Panc1 (cell line): ENCODE data around the gene SCN2A. TPM values are rescaled to one million over a fixed set of nuclear protein-coding genes. Genes with fewer than 3 reads are reported as not detected.

Experiments used
- ATAC-seq: fragments of 200-7000 bp; cut with Tn5 transposase; 2 replicates; pipeline ENCODE4 v1.9.1; 2020; ENCODE audit warnings: mild to moderate bottlenecking, moderate library complexity
- BruUV-seq: library from RNA; stranded (reverse); fragments of 400-500 nt; replicated peaks from 2 replicates; lab custom pipeline; 2021; lab: Mats Ljungman, UMichigan
- CTCF ChIA-PET: fragments of 300-600 bp; sonication (Branson Sonifier 250); formaldehyde crosslinking; loops from one replicate; lab custom pipeline; 2022; ENCODE audit warnings: antibody characterized with exemption; lab: Charles Lee
- POLR2A ChIA-PET: fragments of 300-600 bp; sonication (Branson Sonifier 250); formaldehyde crosslinking; loops from one replicate; lab custom pipeline; 2022; ENCODE audit warnings: antibody characterized with exemption; lab: Charles Lee
- DNase-seq: peaks from one replicate; pipeline ENCODE4 v3.0.0-alpha.2; 2010; ENCODE audit warnings: low read depth, low spot score
- H3K27ac ChIP-seq: 2 replicates; pipeline ENCODE4 v1.5.1; 2011; ENCODE audit warnings: mild to moderate bottlenecking, low read length, inconsistent platforms
- H3K27me3 ChIP-seq: fragments of 200-500 bp; sonication (Bioruptor generic); 2 replicates; pipeline ENCODE4 v1.6.0; 2014; ENCODE audit warnings: low read length, inconsistent platforms; ENCODE audit not compliant: control insufficient read depth, insufficient read depth
- H3K36me3 ChIP-seq: fragments of 200-500 bp; sonication (Bioruptor generic); 2 replicates; pipeline ENCODE4 v1.5.1; 2014; ENCODE audit warnings: inconsistent platforms, mild to moderate bottlenecking, low read length, moderate library complexity; ENCODE audit not compliant: control insufficient read depth, insufficient read depth
- H3K4me1 ChIP-seq: 2 replicates; pipeline ENCODE4 v1.5.1; 2011; ENCODE audit warnings: inconsistent platforms, mild to moderate bottlenecking, low read length, moderate library complexity; ENCODE audit not compliant: control insufficient read depth, insufficient read depth
- H3K4me3 ChIP-seq, 2 experiments: 2 replicates each; pipeline ENCODE4 v1.5.1; 2011 to 2012; ENCODE audit warnings: low read depth in 2 of 2, low read length in 2 of 2, mild to moderate bottlenecking in 2 of 2, inconsistent platforms in 1 of 2, moderate library complexity in 1 of 2
- H3K9me3 ChIP-seq: fragments of 200-500 bp; sonication (Bioruptor generic); 2 replicates; pipeline ENCODE4 v1.5.1; 2014; ENCODE audit warnings: low read depth, mild to moderate bottlenecking, inconsistent platforms, low read length, moderate library complexity; ENCODE audit not compliant: control insufficient read depth, insufficient read depth
- CTCF ChIP-seq: fragments of 450-650 bp; IDR thresholded peaks from 2 replicates; pipeline ENCODE4 v1.5.1; 2017; ENCODE audit warnings: mild to moderate bottlenecking
- POLR2AphosphoS5 ChIP-seq: IDR thresholded peaks from 2 replicates; pipeline ENCODE4 v1.6.1; 2012; ENCODE audit warnings: mild to moderate bottlenecking, low read depth, low read length, moderate library complexity
- REST ChIP-seq, 2 experiments: IDR thresholded peaks; 2 replicates each; pipeline ENCODE4 v1.6.1; 2011 to 2012; ENCODE audit warnings: low read depth in 2 of 2, control low read depth in 1 of 2, low read length in 1 of 2, mild to moderate bottlenecking in 1 of 2, moderate library complexity in 1 of 2; ENCODE audit not compliant: insufficient read depth in 1 of 2
- SIN3A ChIP-seq: IDR thresholded peaks from 2 replicates; pipeline ENCODE4 v1.6.1; 2012; ENCODE audit warnings: low read depth, mild to moderate bottlenecking, low read length, moderate library complexity, borderline replicate concordance; ENCODE audit not compliant: insufficient read depth
- TCF7L2 ChIP-seq: IDR thresholded peaks from 2 replicates; pipeline ENCODE4 v1.6.1; 2011; ENCODE audit warnings: mild to moderate bottlenecking, low read depth, low read length, inconsistent platforms
- in situ Hi-C: cut with HindIII; loops from 2 replicates; pipeline ENCODE4 v1.10.0; 2016; ENCODE audit warnings: low sequenced_read_pairs, low pct_unique_long_range_greater_than_20kb
- intact Hi-C: fragments of 100-400 bp; cut with micrococcal nuclease; formaldehyde crosslinking; loops from one replicate; pipeline ENCODE4 v1.10.0; 2022; ENCODE audit not compliant: unreplicated experiment
- total RNA-seq: library from RNA; stranded (reverse); gene quantifications from one replicate; pipeline ENCODE4 v1.2.1, GENCODE V29; 2021; ENCODE audit not compliant: unreplicated experiment

The SCN2A gene
- total RNA-seq, 1 experiment from 2014 or later = not detected

- CTCF ChIA-PET = no interaction called here
- POLR2A ChIA-PET = no interaction called here
- no TSS peak for BruUV-seq
- no peaks in the 10 kb centered on the region for H3K27me3 ChIP-seq
- no peaks in the 10 kb centered on the region for H3K9me3 ChIP-seq
- in situ Hi-C loops = no loop called here
- H3K4me3 ChIP-seq = no peak overlapping the region
- DNase-seq (no peak), ATAC-seq (no peak)
- no peak overlapping the region for H3K27ac ChIP-seq
- no peaks in the 10 kb centered on the region for H3K36me3 ChIP-seq
- TF ChIP-seq REST (IDR thresholded peaks at IDR 0.05; ENCODE audit: insufficient read depth in 1 of 2, low read depth in 2 of 2, low read length in 1 of 2) (no peak), CTCF (no peak), TCF7L2 (no peak), POLR2AphosphoS5 (no peak), SIN3A (no peak)
- intact Hi-C loops = no loop called here
- no peaks in the 10 kb centered on the region for H3K4me1 ChIP-seq
These were observed 181.0 kb downstream of the SCN2A start for GRCh38 chr2:165420231-165420630.

- CTCF ChIA-PET = no interaction called here
These were observed 183.9 kb downstream of the SCN2A start for GRCh38 chr2:165423081-165423480.

More at GRCh38 chr2:165423081-165423480, 183.9 kb downstream of the SCN2A start:
- BruUV-seq = no TSS peak
- in situ Hi-C loops = no loop called here
- DNase-seq (no peak), ATAC-seq (no peak)
- Histone ChIP-seq H3K4me1 (no peaks in the 10 kb centered on the region), H3K27ac (no peak overlapping the region), H3K27me3 (no peaks in the 10 kb centered on the region), H3K9me3 (no peaks in the 10 kb centered on the region), H3K4me3 (no peak overlapping the region), H3K36me3 (no peaks in the 10 kb centered on the region)
- intact Hi-C loops = no loop called here
- TF ChIP-seq TCF7L2 (no peak), CTCF (no peak), REST (IDR thresholded peaks at IDR 0.05; ENCODE audit: insufficient read depth in 1 of 2, low read depth in 2 of 2, low read length in 1 of 2) (no peak), SIN3A (no peak), POLR2AphosphoS5 (no peak)
- POLR2A ChIA-PET = no interaction called here
